K562 (cell line): Measurements from ENCODE around the gene TUBB4B. TPM values are rescaled to one million over a fixed set of nuclear protein-coding genes. Genes with fewer than 3 reads are reported as not detected.

Experiments used
- ATF7 ChIP-seq: fragments of 450-650 bp; IDR thresholded peaks from 2 replicates; pipeline ENCODE4 v1.7.1; 2014; ENCODE audit warnings: mild to moderate bottlenecking, moderate library complexity
- EP300 ChIP-seq: IDR thresholded peaks from 2 replicates; pipeline ENCODE4 v1.6.1; 2012; ENCODE audit warnings: low read length, improper control_type of control experiment
- FOXJ3 ChIP-seq: sonication (generic); formaldehyde crosslinking; IDR thresholded peaks from 2 replicates; pipeline ENCODE4 v1.4.0; 2020; ENCODE audit warnings: mild to moderate bottlenecking, missing genetic modification reagents
- HDAC8 ChIP-seq: fragments of 450-650 bp; IDR thresholded peaks from 2 replicates; pipeline ENCODE4 v1.6.1; 2016; ENCODE audit warnings: mild to moderate bottlenecking, missing genetic modification characterization, moderate library complexity, missing compliant biosample characterization
- HMG20B ChIP-seq: fragments of 250-450 bp; sonication (Bioruptor Pico); IDR thresholded peaks from 2 replicates; pipeline ENCODE4 v1.5.0; 2021; ENCODE audit warnings: mild to moderate bottlenecking
- HNRNPL ChIP-seq: fragments of 200-400 bp; formaldehyde crosslinking; IDR thresholded peaks from 2 replicates; pipeline ENCODE4 v1.6.1; 2017; ENCODE audit warnings: low read depth, mild to moderate bottlenecking, low read length
- JUNB ChIP-seq: fragments of 450-650 bp; formaldehyde crosslinking; conservative IDR thresholded peaks from 2 replicates; pipeline ENCODE4 v1.4.0; 2020; ENCODE audit warnings: mild to moderate bottlenecking
- KDM2B ChIP-seq: fragments of 250-450 bp; sonication (Bioruptor Pico); IDR thresholded peaks from 2 replicates; pipeline ENCODE4 v1.8.0; 2021; ENCODE audit warnings: mild to moderate bottlenecking, moderate library complexity
- NBN ChIP-seq: fragments of 450-650 bp; IDR thresholded peaks from 2 replicates; pipeline ENCODE4 v1.6.1; 2016; ENCODE audit warnings: low read depth, mild to moderate bottlenecking
- SAFB2 ChIP-seq: fragments of 200-400 bp; formaldehyde crosslinking; IDR thresholded peaks from 2 replicates; pipeline ENCODE4 v1.6.1; 2018; ENCODE audit warnings: borderline replicate concordance, low read length, low read depth, moderate library complexity; ENCODE audit not compliant: severe bottlenecking
- SMARCA4 ChIP-seq: fragments of 450-650 bp; IDR thresholded peaks from 2 replicates; pipeline ENCODE4 v1.6.1; 2016
- TCF3 ChIP-seq: sonication (generic); formaldehyde crosslinking; IDR thresholded peaks from 2 replicates; pipeline ENCODE4 v1.4.0; 2020; ENCODE audit warnings: mild to moderate bottlenecking, missing genetic modification reagents
- XRCC3 ChIP-seq: fragments of 450-650 bp; IDR thresholded peaks from 2 replicates; pipeline ENCODE4 v1.6.1; 2017; ENCODE audit warnings: mild to moderate bottlenecking, moderate library complexity
- ZFX ChIP-seq: sonication (generic); formaldehyde crosslinking; IDR thresholded peaks from 2 replicates; pipeline ENCODE4 v1.8.0; 2022; ENCODE audit warnings: mild to moderate bottlenecking, missing genetic modification reagents, moderate library complexity
- ZNF232 ChIP-seq: sonication (generic); formaldehyde crosslinking; IDR thresholded peaks from 2 replicates; pipeline ENCODE4 v1.8.0; 2022; ENCODE audit warnings: mild to moderate bottlenecking, missing genetic modification reagents
- ZNF57 ChIP-seq: fragments of 450-650 bp; formaldehyde crosslinking; IDR thresholded peaks from 2 replicates; pipeline ENCODE4 v1.4.0; 2020; ENCODE audit warnings: mild to moderate bottlenecking, moderate library complexity
- ZNF76 ChIP-seq: fragments of 250-450 bp; sonication (Bioruptor Pico); IDR thresholded peaks from 2 replicates; pipeline ENCODE4 v1.4.0; 2020; ENCODE audit warnings: mild to moderate bottlenecking, moderate library complexity, borderline replicate concordance
- polyA plus RNA-seq, 8 experiments: library from polyadenylated mRNA; depleted of rRNA in 4 of 8; stranded (reverse) in 5 of 8; unstranded in 3 of 8; fragments of >200 nt; fragmentation: Nextera tagmentation in 2 of 8; fragmentation: Illumina TruSeq in 1 of 8; extraction: Ambion mirVana in 2 of 8; extraction: Trizol in 1 of 8; gene quantifications; 2 replicates each; pipeline versions ENCODE4 v1.2.1 to v1.2.3, GENCODE V29; 2011 to 2014; ENCODE audit warnings: inconsistent platforms in 1 of 8, missing spikeins in 1 of 8
- total RNA-seq, 7 experiments: library from RNA; depleted of rRNA in 6 of 7; stranded (reverse); fragments of >200 nt in 6 of 7; fragmentation: Illumina TruSeq in 2 of 7; extraction: Trizol in 2 of 7; gene quantifications; 2 replicates each; pipeline versions ENCODE4 v1.2.1 to v1.2.3, GENCODE V29; 2011 to 2021; ENCODE audit warnings: low replicate concordance in 1 of 7
- TF ChIP-seq, protein P1 (sequence below): sonication (generic); formaldehyde crosslinking; IDR thresholded peaks from 2 replicates; pipeline ENCODE4 v1.8.0; 2022; ENCODE audit warnings: mild to moderate bottlenecking, missing genetic modification reagents
- TF ChIP-seq, protein P2 (sequence below): sonication (generic); formaldehyde crosslinking; IDR thresholded peaks from 2 replicates; pipeline ENCODE4 v1.8.1; 2023; ENCODE audit warnings: mild to moderate bottlenecking, missing genetic modification reagents
- TF ChIP-seq, protein P3 (sequence below): fragments of 450-650 bp; IDR thresholded peaks from one replicate; pipeline ENCODE4 v1.6.1; 2018; ENCODE audit warnings: mild to moderate bottlenecking, moderate library complexity; ENCODE audit not compliant: partially characterized antibody
- TF ChIP-seq, protein P4 (sequence below), 2 experiments: fragments of 200-800 bp in 1 of 2; sonication (Bioruptor generic) in 1 of 2; sonication (generic) in 1 of 2; formaldehyde crosslinking in 1 of 2; IDR thresholded peaks in 1 of 2; conservative IDR thresholded peaks in 1 of 2; 2 replicates each; pipeline versions ENCODE4 v1.5.0 to v1.6.1; 2016 to 2020; ENCODE audit warnings: missing compliant biosample characterization in 1 of 2, missing genetic modification characterization in 1 of 2, missing genetic modification reagents in 1 of 2
- TF ChIP-seq, protein P5 (sequence below): IDR thresholded peaks from 3 replicates; pipeline ENCODE4 v1.6.1; 2011; ENCODE audit warnings: borderline replicate concordance, mild to moderate bottlenecking; ENCODE audit not compliant: insufficient read length, insufficient read depth

The TUBB4B gene
- total and polyA plus RNA-seq, 9 of the 15 experiments (the other 6 are each of a cell fraction or from before 2014, with no cell fraction given), result 24.1 to 443 (median 268) TPM

DNA sequence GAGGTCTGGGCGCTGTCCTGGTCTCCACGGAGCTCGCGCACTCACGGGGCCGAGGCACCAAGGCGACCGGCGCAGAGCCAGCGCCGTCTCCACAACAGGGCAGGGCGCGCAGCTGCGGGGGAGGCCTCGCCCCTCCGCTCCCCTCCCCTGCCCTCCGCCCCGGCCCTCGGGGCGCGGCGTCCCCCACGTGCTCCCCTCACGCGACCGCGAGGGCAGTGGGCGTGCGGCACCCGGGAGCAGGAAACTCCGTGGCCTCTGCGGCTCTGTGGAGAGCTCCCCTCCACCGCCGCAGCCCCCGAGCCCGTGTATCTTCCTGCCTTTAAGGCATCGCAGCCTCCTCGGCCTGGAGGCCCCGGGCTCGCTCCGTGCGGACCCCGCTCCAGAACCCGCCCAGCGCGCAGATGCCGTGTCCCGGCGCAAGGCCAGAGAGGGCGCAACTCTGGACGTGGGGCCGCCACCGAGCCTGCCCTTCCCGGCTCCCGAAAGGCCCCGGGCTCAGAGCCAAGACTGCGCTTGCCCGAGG is 708 bp upstream of the TUBB4B start (continued):
- TF ChIP-seq, protein P1, sequence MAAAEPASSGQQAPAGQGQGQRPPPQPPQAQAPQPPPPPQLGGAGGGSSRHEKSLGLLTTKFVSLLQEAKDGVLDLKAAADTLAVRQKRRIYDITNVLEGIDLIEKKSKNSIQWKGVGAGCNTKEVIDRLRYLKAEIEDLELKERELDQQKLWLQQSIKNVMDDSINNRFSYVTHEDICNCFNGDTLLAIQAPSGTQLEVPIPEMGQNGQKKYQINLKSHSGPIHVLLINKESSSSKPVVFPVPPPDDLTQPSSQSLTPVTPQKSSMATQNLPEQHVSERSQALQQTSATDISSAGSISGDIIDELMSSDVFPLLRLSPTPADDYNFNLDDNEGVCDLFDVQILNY (CRISPR knock-in tag), result no peak
- TF ChIP-seq KDM2B (peak; percentile 93; the same call in 1 of the 2 replicates), SAFB2 (no peak), EP300 (no peak), ZFX (CRISPR knock-in tag) (peak; percentile 95), HMG20B (CRISPR knock-in tag) (no peak), HDAC8 (tag) (peak; percentile 82), SMARCA4 (no peak), ZNF232 (peak; percentile 81; the same call in 1 of the 2 replicates), TCF3 (CRISPR knock-in tag) (peak; percentile 27; the same call in 1 of the 2 replicates), ZNF76 (CRISPR knock-in tag) (0 out of 2 replicates have a peak, but pooled peaks have one; percentile 80), ATF7 (peak; percentile 71; the same call in 1 of the 2 replicates), JUNB (CRISPR knock-in tag) (no peak), FOXJ3 (CRISPR knock-in tag) (peak; percentile 65; the same call in 1 of the 2 replicates), XRCC3 (no peak), ZNF57 (CRISPR knock-in tag) (0 out of 2 replicates have a peak, but pooled peaks have one; percentile 59), HNRNPL (peak; percentile 77; the same call in 1 of the 2 replicates), NBN (no peak)
- TF ChIP-seq, protein P2, sequence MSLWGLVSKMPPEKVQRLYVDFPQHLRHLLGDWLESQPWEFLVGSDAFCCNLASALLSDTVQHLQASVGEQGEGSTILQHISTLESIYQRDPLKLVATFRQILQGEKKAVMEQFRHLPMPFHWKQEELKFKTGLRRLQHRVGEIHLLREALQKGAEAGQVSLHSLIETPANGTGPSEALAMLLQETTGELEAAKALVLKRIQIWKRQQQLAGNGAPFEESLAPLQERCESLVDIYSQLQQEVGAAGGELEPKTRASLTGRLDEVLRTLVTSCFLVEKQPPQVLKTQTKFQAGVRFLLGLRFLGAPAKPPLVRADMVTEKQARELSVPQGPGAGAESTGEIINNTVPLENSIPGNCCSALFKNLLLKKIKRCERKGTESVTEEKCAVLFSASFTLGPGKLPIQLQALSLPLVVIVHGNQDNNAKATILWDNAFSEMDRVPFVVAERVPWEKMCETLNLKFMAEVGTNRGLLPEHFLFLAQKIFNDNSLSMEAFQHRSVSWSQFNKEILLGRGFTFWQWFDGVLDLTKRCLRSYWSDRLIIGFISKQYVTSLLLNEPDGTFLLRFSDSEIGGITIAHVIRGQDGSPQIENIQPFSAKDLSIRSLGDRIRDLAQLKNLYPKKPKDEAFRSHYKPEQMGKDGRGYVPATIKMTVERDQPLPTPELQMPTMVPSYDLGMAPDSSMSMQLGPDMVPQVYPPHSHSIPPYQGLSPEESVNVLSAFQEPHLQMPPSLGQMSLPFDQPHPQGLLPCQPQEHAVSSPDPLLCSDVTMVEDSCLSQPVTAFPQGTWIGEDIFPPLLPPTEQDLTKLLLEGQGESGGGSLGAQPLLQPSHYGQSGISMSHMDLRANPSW, result no peak
- TF ChIP-seq, protein P3, sequence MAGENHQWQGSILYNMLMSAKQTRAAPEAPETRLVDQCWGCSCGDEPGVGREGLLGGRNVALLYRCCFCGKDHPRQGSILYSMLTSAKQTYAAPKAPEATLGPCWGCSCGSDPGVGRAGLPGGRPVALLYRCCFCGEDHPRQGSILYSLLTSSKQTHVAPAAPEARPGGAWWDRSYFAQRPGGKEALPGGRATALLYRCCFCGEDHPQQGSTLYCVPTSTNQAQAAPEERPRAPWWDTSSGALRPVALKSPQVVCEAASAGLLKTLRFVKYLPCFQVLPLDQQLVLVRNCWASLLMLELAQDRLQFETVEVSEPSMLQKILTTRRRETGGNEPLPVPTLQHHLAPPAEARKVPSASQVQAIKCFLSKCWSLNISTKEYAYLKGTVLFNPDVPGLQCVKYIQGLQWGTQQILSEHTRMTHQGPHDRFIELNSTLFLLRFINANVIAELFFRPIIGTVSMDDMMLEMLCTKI, result no peak
- TF ChIP-seq, protein P4, sequence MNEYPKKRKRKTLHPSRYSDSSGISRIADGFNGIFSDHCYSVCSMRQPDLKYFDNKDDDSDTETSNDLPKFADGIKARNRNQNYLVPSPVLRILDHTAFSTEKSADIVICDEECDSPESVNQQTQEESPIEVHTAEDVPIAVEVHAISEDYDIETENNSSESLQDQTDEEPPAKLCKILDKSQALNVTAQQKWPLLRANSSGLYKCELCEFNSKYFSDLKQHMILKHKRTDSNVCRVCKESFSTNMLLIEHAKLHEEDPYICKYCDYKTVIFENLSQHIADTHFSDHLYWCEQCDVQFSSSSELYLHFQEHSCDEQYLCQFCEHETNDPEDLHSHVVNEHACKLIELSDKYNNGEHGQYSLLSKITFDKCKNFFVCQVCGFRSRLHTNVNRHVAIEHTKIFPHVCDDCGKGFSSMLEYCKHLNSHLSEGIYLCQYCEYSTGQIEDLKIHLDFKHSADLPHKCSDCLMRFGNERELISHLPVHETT (CRISPR knock-in tag; conservative IDR thresholded peaks at IDR 0.05 in 1 of 2, IDR thresholded peaks at IDR 0.05 in 1 of 2), result peak in 1 of 2 experiments; percentile 86; a peak in 2 of 4 replicates
- TF ChIP-seq, protein P5, sequence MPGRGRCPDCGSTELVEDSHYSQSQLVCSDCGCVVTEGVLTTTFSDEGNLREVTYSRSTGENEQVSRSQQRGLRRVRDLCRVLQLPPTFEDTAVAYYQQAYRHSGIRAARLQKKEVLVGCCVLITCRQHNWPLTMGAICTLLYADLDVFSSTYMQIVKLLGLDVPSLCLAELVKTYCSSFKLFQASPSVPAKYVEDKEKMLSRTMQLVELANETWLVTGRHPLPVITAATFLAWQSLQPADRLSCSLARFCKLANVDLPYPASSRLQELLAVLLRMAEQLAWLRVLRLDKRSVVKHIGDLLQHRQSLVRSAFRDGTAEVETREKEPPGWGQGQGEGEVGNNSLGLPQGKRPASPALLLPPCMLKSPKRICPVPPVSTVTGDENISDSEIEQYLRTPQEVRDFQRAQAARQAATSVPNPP, result no peak
